DOHH2 (cell line): ENCODE measurements around the gene MAP3K9.

Experiments used
- H3F3A ChIP-seq: fragments of 200-600 bp; sonication (generic), shearing (Covaris generic); 2 replicates; pipeline ENCODE4 v1.6.0; 2016; ENCODE audit warnings: antibody characterized with exemption, mild to moderate bottlenecking; ENCODE audit not compliant: control insufficient read depth, insufficient read depth
- H3K27ac ChIP-seq: fragments of 200-600 bp; sonication (generic); 2 replicates; pipeline ENCODE4 v1.5.1; 2014; ENCODE audit warnings: low read depth, mild to moderate bottlenecking, low read length, moderate library complexity
- H3K27me3 ChIP-seq: fragments of 200-600 bp; sonication (generic); 2 replicates; pipeline ENCODE4 v1.6.1; 2014; ENCODE audit warnings: mild to moderate bottlenecking, low read length, mixed read lengths; ENCODE audit not compliant: control insufficient read depth
- H3K36me3 ChIP-seq: fragments of 200-600 bp; sonication (generic); 2 replicates; pipeline ENCODE4 v1.6.1; 2014; ENCODE audit warnings: mild to moderate bottlenecking, low read length, moderate library complexity, mixed read lengths; ENCODE audit not compliant: control insufficient read depth
- H3K4me1 ChIP-seq: fragments of 200-600 bp; sonication (generic); 2 replicates; pipeline ENCODE4 v1.6.1; 2014; ENCODE audit warnings: mild to moderate bottlenecking, low read length, mixed read lengths; ENCODE audit not compliant: control insufficient read depth
- H3K4me2 ChIP-seq: fragments of 200-600 bp; sonication (generic); 2 replicates; pipeline ENCODE4 v1.6.0; 2014; ENCODE audit warnings: mild to moderate bottlenecking, low read length, moderate library complexity
- H3K4me3 ChIP-seq: fragments of 200-600 bp; sonication (generic); 2 replicates; pipeline ENCODE4 v1.5.1; 2014; ENCODE audit warnings: mild to moderate bottlenecking, low read length, mixed read lengths
- H3K79me2 ChIP-seq: fragments of 200-600 bp; sonication (generic); 2 replicates; pipeline ENCODE4 v1.6.1; 2014; ENCODE audit warnings: mild to moderate bottlenecking, low read length, mixed read lengths; ENCODE audit not compliant: control insufficient read depth
- H3K9me2 ChIP-seq: fragments of 200-600 bp; sonication (generic); replicated peaks from 2 replicates; pipeline ENCODE4 v1.6.1; 2014; ENCODE audit warnings: mild to moderate bottlenecking, low read length, mixed read lengths; ENCODE audit not compliant: control insufficient read depth
- H3K9me3 ChIP-seq: fragments of 200-600 bp; sonication (generic); 2 replicates; pipeline ENCODE4 v1.6.1; 2014; ENCODE audit warnings: antibody characterized with exemption, low read length, mixed read lengths; ENCODE audit not compliant: control insufficient read depth, insufficient read depth
- H4K20me1 ChIP-seq: fragments of 200-600 bp; sonication (generic); 2 replicates; pipeline ENCODE4 v1.6.0; 2014; ENCODE audit warnings: low read depth, mild to moderate bottlenecking, antibody characterized with exemption, low read length, moderate library complexity; ENCODE audit not compliant: control insufficient read depth, insufficient read depth
- EZH2phosphoT487 ChIP-seq: fragments of 200-600 bp; sonication (generic); IDR thresholded peaks from 2 replicates; pipeline ENCODE4 v1.6.1; 2017; ENCODE audit warnings: borderline replicate concordance, mild to moderate bottlenecking, antibody characterized with exemption, low read length, moderate library complexity, mixed read lengths
- TF ChIP-seq, protein P1 (sequence below): fragments of 200-600 bp; sonication (generic); IDR thresholded peaks from one replicate; pipeline ENCODE4 v1.5.1; 2014; ENCODE audit warnings: antibody characterized with exemption, mild to moderate bottlenecking, low read depth, low read length; ENCODE audit not compliant: poor library complexity, severe bottlenecking

The MAP3K9 gene

DNA sequence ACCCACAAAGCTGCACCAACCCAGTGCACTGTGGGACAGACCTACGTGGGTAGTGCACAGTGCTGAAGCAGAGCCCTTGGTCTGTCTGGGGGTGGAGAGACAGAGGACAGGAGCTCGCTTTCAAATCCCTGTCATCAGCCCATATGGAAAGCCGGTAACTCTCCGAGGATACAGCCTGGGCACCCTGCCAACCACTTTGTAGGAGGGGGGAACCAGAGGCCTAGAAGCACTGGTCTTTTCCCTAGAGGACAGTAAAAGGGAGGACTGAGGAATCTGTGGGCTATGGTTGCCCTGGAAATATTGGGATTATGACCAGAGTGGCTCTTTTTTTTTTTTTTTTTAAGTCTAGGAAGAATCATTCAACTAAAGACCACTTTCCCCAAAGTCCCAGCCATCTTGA lies 74.3 kb downstream of the MAP3K9 start:
- Histone ChIP-seq H3K36me3 (peaks cover 7% of the 10 kb centered on the region), H3F3A (no peaks in the 10 kb centered on the region)
- TF ChIP-seq EZH2phosphoT487 = no peak
- TF ChIP-seq, protein P1, sequence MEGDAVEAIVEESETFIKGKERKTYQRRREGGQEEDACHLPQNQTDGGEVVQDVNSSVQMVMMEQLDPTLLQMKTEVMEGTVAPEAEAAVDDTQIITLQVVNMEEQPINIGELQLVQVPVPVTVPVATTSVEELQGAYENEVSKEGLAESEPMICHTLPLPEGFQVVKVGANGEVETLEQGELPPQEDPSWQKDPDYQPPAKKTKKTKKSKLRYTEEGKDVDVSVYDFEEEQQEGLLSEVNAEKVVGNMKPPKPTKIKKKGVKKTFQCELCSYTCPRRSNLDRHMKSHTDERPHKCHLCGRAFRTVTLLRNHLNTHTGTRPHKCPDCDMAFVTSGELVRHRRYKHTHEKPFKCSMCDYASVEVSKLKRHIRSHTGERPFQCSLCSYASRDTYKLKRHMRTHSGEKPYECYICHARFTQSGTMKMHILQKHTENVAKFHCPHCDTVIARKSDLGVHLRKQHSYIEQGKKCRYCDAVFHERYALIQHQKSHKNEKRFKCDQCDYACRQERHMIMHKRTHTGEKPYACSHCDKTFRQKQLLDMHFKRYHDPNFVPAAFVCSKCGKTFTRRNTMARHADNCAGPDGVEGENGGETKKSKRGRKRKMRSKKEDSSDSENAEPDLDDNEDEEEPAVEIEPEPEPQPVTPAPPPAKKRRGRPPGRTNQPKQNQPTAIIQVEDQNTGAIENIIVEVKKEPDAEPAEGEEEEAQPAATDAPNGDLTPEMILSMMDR = no peak

DNA sequence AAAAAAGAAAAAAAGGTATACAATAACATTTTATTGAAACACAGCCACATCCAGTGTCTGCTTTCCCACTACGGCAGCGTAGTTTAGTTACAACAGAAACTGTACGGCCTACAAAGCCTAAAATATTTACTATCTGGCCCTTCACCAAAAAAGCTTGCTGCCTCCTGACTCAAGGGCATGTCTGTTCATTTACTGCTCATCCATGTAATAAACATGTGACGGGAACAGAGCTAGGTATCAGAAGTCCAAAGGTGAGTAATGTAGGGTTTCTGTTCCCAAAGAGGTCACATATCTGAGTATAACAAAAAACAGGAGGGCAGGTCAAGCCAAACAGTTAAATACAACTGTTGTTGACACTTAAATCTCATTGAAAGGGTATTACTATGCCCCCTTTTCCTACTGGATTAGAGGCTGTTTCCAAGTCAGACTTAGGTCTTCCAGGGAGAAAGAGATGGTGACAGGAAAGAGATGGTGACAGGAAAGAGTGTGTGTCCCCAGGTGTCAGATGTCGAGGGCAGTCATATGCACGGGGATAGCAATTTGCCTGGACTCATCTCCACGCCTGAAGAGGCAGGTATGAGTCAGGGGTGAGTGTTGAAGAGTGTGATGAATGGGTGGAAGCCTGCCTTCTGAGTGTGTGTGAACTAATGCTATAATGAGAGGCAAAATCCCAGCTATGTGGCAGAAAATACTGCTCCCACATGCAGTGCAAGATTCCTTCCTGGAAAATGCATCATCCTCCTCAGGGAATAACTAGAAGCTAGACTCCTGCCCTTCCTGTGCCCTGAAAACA lies 77.7 kb downstream of the MAP3K9 start:
- no peaks in the 10 kb centered on the region for H3K79me2 ChIP-seq
- H4K20me1 ChIP-seq = no peaks in the 10 kb centered on the region
- H3K4me2 ChIP-seq = no peak overlapping the region
- no peak overlapping the region for H3K27ac ChIP-seq
- no peaks in the 10 kb centered on the region for H3K9me3 ChIP-seq
- TF ChIP-seq EZH2phosphoT487 = no peak
- TF ChIP-seq, protein P1 = no peak
- H3K36me3 ChIP-seq = peaks cover 7% of the 10 kb centered on the region
- H3K4me1 ChIP-seq = no peaks in the 10 kb centered on the region
- H3K27me3 ChIP-seq = no peaks in the 10 kb centered on the region
- H3K4me3 ChIP-seq = no peak overlapping the region
- H3F3A ChIP-seq = no peaks in the 10 kb centered on the region
- no peaks in the 10 kb centered on the region for H3K9me2 ChIP-seq

More for the DNA sequence above, 74.3 kb downstream of the MAP3K9 start:
- H3K4me1 ChIP-seq = no peaks in the 10 kb centered on the region
- no peaks in the 10 kb centered on the region for H3K79me2 ChIP-seq
- no peak overlapping the region for H3K4me3 ChIP-seq
- H3K4me2 ChIP-seq = no peak overlapping the region
- no peaks in the 10 kb centered on the region for H3K9me2 ChIP-seq
- no peak overlapping the region for H3K27ac ChIP-seq
- H3K9me3 ChIP-seq = no peaks in the 10 kb centered on the region
- H4K20me1 ChIP-seq = no peaks in the 10 kb centered on the region
- no peaks in the 10 kb centered on the region for H3K27me3 ChIP-seq

DNA sequence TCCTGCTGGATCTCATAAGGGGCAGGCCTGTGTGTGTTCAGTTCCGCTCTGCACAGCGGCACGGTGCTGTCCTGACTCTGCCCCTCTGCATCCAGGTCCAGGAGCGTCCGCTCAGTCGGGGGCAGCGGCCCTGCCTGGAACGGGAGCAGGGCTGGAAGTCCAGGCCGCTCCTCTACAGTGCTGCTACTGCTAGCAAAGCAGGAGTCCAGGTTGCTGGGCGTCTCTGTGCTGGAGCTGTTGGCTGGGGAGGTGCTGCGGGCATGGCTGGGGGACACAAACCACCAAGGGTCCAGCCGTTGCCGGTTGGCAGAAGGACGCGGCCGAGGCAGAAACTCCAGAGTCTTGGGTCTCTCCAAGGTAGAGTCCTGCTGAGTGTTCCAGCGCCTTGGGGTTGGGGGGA lies 78.9 kb downstream of the MAP3K9 start:
- Histone ChIP-seq H3K9me3 (no peaks in the 10 kb centered on the region), H3K36me3 (peaks cover 7% of the 10 kb centered on the region), H4K20me1 (no peaks in the 10 kb centered on the region), H3K79me2 (no peaks in the 10 kb centered on the region), H3K4me2 (no peak overlapping the region), H3K4me1 (no peaks in the 10 kb centered on the region), H3K27me3 (no peaks in the 10 kb centered on the region), H3K27ac (no peak overlapping the region), H3K4me3 (no peak overlapping the region), H3F3A (no peaks in the 10 kb centered on the region), H3K9me2 (no peaks in the 10 kb centered on the region)
- TF ChIP-seq, protein P1 = no peak
- TF ChIP-seq EZH2phosphoT487 = no peak
